Kidney epithelial cell (primary cell): ENCODE data around the gene AGO4. TPM values are rescaled to one million over a fixed set of nuclear protein-coding genes. Genes with fewer than 3 reads are reported as not detected.
"Not testable (repeated sequence)": the region's sequence is repeated elsewhere in the genome, so short reads cannot be mapped to it uniquely, and the experiment has no call there.

Experiments
- DNase-seq: peaks from one replicate; pipeline ENCODE4 v3.0.0-alpha.2; 2010; ENCODE audit warnings: low read depth
- H3K27me3 ChIP-seq: 2 replicates; pipeline ENCODE4 v1.6.0; 2011; ENCODE audit warnings: low read length; ENCODE audit not compliant: control insufficient read depth, insufficient read depth
- H3K36me3 ChIP-seq: 2 replicates; pipeline ENCODE4 v1.5.1; 2011; ENCODE audit warnings: low read length; ENCODE audit not compliant: control insufficient read depth, insufficient read depth
- H3K4me3 ChIP-seq: 2 replicates; pipeline ENCODE4 v1.5.1; 2011; ENCODE audit warnings: low read depth, mild to moderate bottlenecking, control low read depth, low read length
- CTCF ChIP-seq: IDR thresholded peaks from 2 replicates; pipeline ENCODE4 v1.5.1; 2011; ENCODE audit warnings: mild to moderate bottlenecking, moderate library complexity, low read length, control low read depth, inconsistent platforms; ENCODE audit not compliant: insufficient read depth, poor library complexity, severe bottlenecking
- total RNA-seq: library from RNA; depleted of rRNA; stranded (reverse); fragments of >200 nt; gene quantifications from 2 replicates; pipeline ENCODE4 v1.2.3, GENCODE V29; 2015

Gene AGO4
- total RNA-seq, 1 donor from 2014 or later: 14.0 TPM

- DNase-seq: peak; percentile 58
- no peaks in the 10 kb centered on the region for H3K27me3 ChIP-seq
- TF ChIP-seq CTCF: peak; percentile 6
- H3K36me3 ChIP-seq: no peaks in the 10 kb centered on the region
- H3K4me3 ChIP-seq: peak overlapping the region; percentile 73
Measured at GRCh38 chr1:35769188-35769758, 38.5 kb upstream of the AGO4 start.

- Histone ChIP-seq H3K36me3 (no peaks in the 10 kb centered on the region), H3K27me3 (no peaks in the 10 kb centered on the region), H3K4me3 (no peak overlapping the region)
- TF ChIP-seq CTCF: no peak
- no peak for DNase-seq
Measured at GRCh38 chr1:35773711-35774110, 34.1 kb upstream of the AGO4 start.

DNA sequence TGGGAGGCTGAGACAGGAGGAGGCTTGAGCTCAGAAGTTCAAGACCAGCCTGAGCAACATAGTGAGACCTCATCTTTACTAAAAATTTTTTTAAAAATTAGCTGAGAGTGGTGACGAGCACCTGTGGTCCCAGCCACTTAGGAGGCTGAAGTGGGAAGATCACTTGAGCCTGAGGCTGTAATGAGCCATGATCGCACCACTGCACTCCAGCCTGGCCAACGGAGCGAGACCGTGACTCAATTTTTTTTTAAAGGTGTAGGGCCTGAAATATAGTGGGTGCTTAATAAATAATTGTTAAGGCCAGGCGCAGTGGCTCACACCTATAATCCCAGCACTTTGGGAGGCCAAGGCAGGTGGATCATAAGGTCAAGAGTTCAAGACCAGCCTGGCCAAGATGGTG is 31.6 kb upstream of the AGO4 start:
- H3K27me3 ChIP-seq, DNase-seq, H3K36me3 ChIP-seq, H3K4me3 ChIP-seq: not testable (repeated sequence)

DNA sequence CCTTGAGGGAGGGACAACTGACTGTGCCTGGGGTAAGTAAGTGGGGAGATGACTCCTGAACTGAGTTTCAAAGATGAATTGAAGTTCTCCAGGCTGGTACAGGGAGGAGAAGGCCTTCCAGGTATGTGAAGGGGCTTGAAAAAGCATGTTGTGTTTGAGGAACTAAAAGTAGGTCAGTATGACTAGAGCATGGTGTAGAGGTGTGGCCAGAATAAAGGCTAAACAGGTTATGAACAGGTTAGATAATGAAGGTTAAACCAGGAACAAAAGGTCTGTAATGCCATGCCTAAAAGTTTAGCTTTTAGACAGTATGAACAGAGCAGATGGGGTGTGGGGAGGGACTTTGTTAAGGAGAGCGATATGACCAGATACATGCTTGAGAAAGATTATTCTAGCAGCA is 30.7 kb upstream of the AGO4 start:
- no peak for DNase-seq
- H3K36me3 ChIP-seq: no peaks in the 10 kb centered on the region
- TF ChIP-seq CTCF: no peak

GRCh38 chr1:35783055-35783583 is 24.7 kb upstream of the AGO4 start:
- TF ChIP-seq CTCF: no peak
- H3K36me3 ChIP-seq: no peaks in the 10 kb centered on the region
- H3K4me3 ChIP-seq: no peak overlapping the region
- H3K27me3 ChIP-seq: no peaks in the 10 kb centered on the region
- DNase-seq: no peak

More for the DNA sequence above, 30.7 kb upstream of the AGO4 start:
- H3K27me3 ChIP-seq: no peaks in the 10 kb centered on the region
- H3K4me3 ChIP-seq: no peak overlapping the region

DNA sequence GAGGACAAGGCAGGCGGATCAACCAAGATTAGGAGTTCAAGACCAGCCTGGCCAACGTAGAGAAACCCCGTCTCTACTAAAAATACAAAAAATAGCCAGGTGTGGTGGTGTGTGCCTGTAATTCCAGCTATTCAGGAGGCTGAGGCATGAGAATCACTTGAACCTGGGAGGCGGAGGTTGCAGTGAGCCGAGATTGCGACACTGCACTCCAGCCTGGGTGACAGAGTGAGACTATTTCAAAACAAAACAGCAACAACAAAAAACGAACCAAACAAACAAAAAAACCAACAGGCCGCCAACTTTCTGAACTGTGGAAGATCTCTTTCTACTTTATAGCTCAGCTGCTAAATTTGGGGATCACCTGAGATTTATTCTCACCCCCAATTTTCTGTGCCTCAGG is 23.5 kb upstream of the AGO4 start:
- not testable (repeated sequence) for H3K36me3 ChIP-seq, DNase-seq, H3K27me3 ChIP-seq, H3K4me3 ChIP-seq

- Histone ChIP-seq H3K36me3 (no peaks in the 10 kb centered on the region), H3K4me3 (no peak overlapping the region), H3K27me3 (no peaks in the 10 kb centered on the region)
- TF ChIP-seq CTCF: no peak
- DNase-seq: no peak
Measured at GRCh38 chr1:35788139-35788538, 19.7 kb upstream of the AGO4 start.
